ENCODE measurements around the gene SH2B2.
"Not testable (repeated sequence)": the region's sequence is repeated elsewhere in the genome, so short reads cannot be mapped to it uniquely, and the experiment has no call there.

The SH2B2 gene

DNA sequence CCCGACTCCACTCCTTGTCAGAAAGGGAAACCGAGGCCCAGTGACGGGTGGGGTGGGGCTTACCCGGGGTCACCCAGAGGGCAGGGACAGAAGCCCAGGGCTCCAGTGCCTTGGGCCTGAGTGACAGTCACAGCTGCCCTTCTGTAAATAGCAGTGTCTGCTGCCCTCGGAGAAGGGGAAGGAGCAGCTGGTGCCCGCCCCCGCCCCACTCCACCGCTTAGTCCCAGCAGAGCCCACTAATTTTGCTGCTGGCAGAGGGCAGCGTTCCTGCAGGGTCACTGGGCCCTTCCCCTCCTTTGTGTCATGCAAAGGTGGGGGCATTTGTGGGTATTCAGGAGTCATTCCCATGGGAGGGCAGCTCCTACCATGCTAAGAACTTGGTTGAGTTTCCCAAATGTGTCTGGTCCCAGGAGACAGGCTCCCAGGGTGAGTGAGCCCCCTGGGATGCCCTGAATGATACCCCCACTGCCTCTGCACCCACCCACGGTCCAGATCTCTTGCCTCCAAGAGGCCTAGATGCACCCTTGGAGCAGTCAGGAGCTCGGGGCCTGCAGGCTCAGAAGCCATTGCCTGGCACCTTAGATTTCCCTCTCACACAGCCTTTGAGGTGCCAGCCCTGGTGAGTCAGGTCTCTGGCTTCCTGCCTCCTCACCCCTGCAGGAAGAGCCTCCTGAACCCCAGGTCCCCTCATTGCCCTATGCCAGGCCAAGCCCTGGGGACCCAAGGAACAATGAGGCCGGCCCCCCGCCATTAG, 17.2 kb downstream of the SH2B2 start:
- no peak for DNase-seq (ENCODE audit: low read depth in 2 of 2, low spot score in 1 of 2)

- no peak for DNase-seq (ENCODE audit: low read depth in 2 of 2, low spot score in 1 of 2)
These were observed 18.0 kb downstream of the SH2B2 start for GRCh38 chr7:102304668-102305067.

DNA sequence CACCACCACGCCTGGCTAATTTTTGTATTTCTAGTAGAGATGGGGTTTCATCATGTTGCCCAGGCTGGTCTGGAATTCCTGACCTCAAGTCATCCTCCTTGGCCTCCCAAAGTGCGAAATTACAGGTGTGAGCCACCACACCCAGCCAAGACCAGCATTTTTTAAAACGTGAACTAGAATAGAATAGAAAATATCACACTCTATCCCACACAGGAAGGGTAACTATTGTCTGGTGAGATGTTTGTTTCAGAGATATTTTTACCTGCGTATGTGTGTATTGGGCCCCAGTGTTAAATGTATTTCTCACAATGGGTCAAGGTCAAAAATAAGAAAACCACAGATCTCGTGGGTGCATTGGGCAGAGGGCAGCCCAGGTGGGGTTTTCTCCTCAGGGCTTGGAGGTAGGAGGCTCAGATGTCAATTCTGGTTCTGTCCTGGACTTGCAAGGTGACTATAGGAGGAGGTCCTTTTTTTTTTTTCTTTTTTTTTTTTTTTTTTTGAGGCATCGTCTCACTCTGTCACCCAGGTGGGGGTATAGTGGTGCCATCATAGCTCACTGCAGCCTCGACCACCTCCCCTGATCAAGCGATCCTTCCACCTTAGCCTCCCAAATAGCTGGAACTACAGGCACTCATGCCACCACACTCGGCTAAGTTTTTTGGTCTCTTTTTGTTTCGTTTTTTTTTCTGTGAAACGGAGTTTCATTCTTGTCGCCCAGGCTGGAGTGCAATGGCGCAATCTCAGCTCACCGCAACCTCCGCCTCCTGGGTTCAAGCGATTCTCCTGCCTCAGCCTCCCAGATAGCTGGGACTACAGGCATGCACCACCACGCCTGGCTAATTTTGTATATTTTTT, 19.0 kb downstream of the SH2B2 start:
- no peak for DNase-seq (ENCODE audit: low read depth in 2 of 2, low spot score in 1 of 2)

GRCh38 chr7:102306916-102307677, 20.4 kb downstream of the SH2B2 start:
- DNase-seq (ENCODE audit: low read depth in 2 of 2, low spot score in 1 of 2), result no peak

DNA sequence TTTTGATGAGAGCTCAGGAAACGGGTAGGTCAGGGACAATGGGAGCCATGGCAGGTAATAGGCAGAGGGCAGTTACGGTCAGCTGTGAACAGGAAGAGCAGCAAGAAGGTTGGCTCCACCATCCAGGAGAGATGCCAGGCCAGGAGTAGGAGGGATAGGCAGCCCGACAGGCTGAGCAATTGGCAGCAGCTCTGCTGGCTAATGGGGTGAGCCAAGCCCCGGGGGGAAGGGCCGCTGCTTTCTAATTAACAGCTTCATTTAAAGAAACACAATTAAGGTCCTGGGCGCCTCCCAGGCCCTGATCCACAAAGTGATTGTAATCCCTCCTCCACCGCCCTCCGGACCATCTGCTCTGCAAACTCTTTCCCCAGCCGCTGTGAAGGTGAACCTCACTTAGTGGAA, 23.7 kb downstream of the SH2B2 start:
- no peak for DNase-seq (ENCODE audit: low read depth in 2 of 2, low spot score in 1 of 2)

DNA sequence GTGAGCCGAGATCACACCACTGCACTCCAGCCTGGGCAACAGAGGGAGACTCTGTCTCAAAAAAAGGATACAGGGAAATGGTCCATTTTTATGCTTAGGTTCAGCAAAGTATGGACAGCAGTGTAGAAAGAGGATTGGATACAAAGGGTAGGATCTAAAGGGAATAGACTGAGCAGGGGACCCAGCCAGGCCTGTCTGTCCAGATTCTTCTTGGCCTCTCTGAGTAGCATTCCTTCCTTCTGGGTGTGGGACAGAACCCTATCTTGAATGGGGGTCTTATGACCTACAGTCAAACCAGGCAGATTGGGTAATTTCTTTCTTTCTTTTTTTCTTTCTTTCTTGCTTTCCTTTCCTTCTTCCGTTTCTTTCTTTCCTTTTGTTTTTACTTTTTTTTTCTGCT, 25.6 kb downstream of the SH2B2 start:
- no peak for DNase-seq (ENCODE audit: low read depth in 2 of 2, low spot score in 1 of 2)

GRCh38 chr7:102313997-102314780, 27.5 kb downstream of the SH2B2 start:
- no peak for DNase-seq (ENCODE audit: low read depth in 2 of 2, low spot score in 1 of 2)

DNA sequence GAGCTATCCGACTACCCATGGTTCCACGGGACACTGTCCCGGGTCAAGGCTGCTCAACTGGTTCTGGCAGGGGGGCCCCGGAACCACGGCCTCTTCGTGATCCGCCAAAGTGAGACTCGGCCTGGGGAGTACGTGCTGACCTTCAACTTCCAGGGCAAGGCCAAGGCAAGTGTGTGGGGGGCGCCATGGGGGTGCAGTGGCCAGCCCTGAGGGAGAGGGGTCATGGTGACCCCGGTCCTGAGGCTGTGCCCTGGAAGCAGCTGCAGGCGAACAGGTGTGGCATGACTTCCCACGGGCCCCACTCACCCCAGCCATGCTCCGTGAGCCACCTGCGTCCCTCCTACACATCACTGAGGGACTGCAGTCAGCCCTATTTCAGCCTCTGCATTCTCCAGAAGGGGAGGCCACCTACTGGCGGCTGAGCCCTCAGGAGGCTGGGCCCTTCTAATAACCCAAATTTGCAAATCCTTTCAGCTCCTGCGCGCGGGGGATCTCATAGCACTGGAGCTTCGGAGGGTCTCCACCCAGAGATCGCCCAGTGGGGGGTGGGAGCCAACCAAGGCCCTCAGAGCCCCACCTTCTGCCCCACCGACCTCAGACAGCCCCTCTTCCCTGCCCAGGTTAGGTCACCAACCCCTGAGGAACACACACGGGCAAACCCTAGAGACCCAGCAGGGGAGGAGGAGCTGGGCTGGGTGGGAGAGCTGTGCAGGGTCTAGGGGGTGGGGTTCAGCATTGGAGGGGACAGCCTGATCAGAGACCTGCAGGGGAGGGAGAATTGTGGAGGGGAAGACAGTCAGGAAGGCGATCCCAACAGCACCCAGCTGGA, 30.8 kb downstream of the SH2B2 start:
- no peak for DNase-seq (ENCODE audit: low read depth in 2 of 2, low spot score in 1 of 2)

DNA sequence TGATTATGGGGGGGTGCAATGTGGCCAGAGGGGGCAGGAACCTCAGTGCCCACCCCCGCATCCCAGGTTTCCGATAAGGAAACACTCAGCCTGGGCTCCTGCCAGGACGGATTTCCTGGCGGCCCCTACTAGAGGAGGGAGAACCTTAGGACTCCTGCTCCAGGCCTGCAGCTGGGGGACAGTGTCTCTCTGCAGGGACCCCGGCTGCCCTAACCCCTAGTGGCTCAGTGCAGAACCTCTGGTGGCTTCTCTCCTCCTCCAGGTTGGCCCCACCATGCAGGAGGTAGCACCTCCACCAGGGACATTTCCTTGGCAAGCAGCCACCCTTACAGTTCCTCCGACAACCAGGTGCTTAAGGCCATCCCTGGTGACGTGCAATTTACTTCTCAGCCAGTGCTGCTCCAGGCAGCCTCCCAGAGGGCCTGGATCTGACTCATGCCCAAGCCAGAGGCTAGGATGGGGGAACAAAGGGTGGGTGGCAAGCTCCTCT, 31.9 kb downstream of the SH2B2 start:
- no peak for DNase-seq (ENCODE audit: low read depth in 2 of 2, low spot score in 1 of 2)

GRCh38 chr7:102319671-102320070, 33.0 kb downstream of the SH2B2 start:
- DNase-seq (ENCODE audit: low read depth in 2 of 2, low spot score in 1 of 2), result no peak

DNA sequence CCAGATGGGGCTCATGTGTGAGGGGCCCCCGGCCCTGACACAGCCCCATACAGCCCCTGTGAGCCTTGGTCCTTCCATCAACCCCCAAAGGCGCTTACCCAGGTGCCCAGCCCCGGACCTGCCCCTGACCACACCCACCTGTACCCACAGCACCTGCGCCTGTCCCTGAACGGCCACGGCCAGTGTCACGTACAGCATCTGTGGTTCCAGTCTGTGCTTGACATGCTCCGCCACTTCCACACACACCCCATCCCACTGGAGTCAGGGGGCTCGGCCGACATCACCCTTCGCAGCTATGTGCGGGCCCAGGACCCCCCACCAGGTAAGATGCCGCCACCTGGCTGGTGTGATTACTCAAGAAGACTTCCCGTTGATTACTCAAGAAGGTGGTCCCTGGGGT, 33.5 kb downstream of the SH2B2 start:
- no peak for DNase-seq (ENCODE audit: low read depth in 2 of 2, low spot score in 1 of 2)

DNA sequence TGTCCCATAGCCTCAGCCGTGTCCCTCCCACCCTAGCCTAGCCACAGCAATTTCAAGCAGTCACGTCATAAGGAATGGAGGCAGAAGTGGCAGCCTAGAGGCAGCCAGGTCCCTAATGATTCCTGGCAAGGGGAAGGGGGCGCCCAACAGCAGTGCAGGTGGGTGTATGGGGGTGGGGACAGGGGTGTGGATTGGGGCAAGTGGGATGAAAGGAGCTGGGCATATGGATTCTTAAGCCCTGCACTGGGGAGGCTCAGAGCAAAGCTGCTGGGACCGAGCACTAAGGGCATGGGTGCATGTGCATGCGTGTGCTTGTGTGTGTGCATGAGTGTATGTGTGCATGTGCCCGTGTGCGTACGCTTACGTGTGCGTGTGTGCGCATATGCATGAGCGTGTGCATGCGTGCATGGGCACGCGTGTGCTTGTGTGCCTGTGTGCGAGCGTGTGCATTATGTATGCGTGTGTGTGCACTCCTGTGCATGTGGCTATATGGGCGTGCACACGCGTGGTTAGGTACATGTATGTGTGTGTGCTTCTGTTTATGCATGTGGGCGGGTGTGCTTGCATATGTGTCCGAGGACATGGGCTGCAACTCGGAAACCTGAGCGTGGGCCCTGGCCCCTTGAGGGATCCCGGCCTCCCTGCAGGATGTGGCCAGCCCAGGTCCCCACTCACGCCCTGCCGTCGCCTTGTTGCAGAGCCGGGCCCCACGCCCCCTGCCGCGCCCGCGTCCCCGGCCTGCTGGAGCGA, 34.1 kb downstream of the SH2B2 start:
- no peak for DNase-seq (ENCODE audit: low read depth in 2 of 2, low spot score in 1 of 2)

- no peak for DNase-seq (ENCODE audit: low read depth in 2 of 2, low spot score in 1 of 2)
These were observed 34.9 kb downstream of the SH2B2 start for GRCh38 chr7:102321351-102322201.

GRCh38 chr7:102322202-102322715, 35.6 kb downstream of the SH2B2 start:
- DNase-seq (ENCODE audit: low read depth in 2 of 2, low spot score in 1 of 2), result no peak

DNA sequence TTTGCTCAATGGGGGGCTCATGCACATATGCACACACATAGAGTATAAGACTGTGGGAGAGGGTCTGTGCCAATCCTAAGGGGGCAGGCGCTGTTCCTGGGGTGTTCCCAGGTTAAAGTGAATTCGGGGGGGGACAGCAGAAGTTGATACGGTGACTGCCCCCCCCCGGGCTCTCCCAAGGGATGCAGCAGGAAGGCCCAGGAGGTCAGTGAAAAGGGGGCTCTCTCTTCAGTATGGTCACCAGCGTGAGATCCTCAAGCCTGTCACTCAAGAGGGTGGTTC, 37.2 kb downstream of the SH2B2 start:
- DNase-seq (ENCODE audit: low read depth in 2 of 2, low spot score in 1 of 2), result no peak

- DNase-seq (ENCODE audit: low read depth in 2 of 2, low spot score in 1 of 2), result not testable (repeated sequence)
These were observed 38.4 kb downstream of the SH2B2 start for GRCh38 chr7:102325106-102325505.

- DNase-seq (ENCODE audit: low read depth in 2 of 2, low spot score in 1 of 2), result no peak
These were observed 39.7 kb downstream of the SH2B2 start for GRCh38 chr7:102326157-102326889.

- DNase-seq (ENCODE audit: low read depth in 2 of 2, low spot score in 1 of 2), result not testable (repeated sequence)
These were observed 40.5 kb downstream of the SH2B2 start for GRCh38 chr7:102327183-102327582.

All from stimulated activated CD8-positive, alpha-beta memory T cell treated with anti-CD3 and anti-CD28 coated beads, Interleukin-4, amount 100 ng/mL, for 1 hour (primary cell).